Keratinocyte (primary cell): Measurements from ENCODE around the gene CD300LD. TPM values are rescaled to one million over a fixed set of nuclear protein-coding genes. Genes with fewer than 3 reads are reported as not detected.

Experiments used
- DNase-seq: peaks from one replicate; pipeline ENCODE4 v3.0.0-alpha.2; 2011; ENCODE audit warnings: low read depth, missing footprints, low spot score
- FAIRE-seq: peaks from 2 replicates; lab custom pipeline; 2011; peaks lifted over from hg19 to GRCh38; lab: Jason Lieb, UNC
- H2AFZ ChIP-seq: 2 replicates; pipeline ENCODE4 v1.6.0; 2012; ENCODE audit warnings: low read length, control low read depth, inconsistent platforms; ENCODE audit not compliant: control insufficient read depth
- H3K27ac ChIP-seq: 2 replicates; pipeline ENCODE4 v1.5.1; 2011; ENCODE audit warnings: low read length; ENCODE audit not compliant: control insufficient read depth, insufficient read depth
- H3K27me3 ChIP-seq: 3 replicates; pipeline ENCODE4 v1.6.0; 2011; ENCODE audit warnings: low read length; ENCODE audit not compliant: control insufficient read depth, insufficient read depth; ENCODE audit errors: extremely low read depth
- H3K36me3 ChIP-seq, 2 experiments: 2 replicates in 1 of 2; 3 replicates in 1 of 2; pipeline ENCODE4 v1.5.1; 2011; ENCODE audit warnings: low read length in 2 of 2, mild to moderate bottlenecking in 1 of 2; ENCODE audit not compliant: control insufficient read depth in 2 of 2, insufficient read depth in 2 of 2; ENCODE audit errors: extremely low read depth in 1 of 2
- H3K4me1 ChIP-seq: 3 replicates; pipeline ENCODE4 v1.5.1; 2011; ENCODE audit warnings: low read length; ENCODE audit not compliant: control insufficient read depth, insufficient read depth; ENCODE audit errors: extremely low read depth
- H3K4me2 ChIP-seq: 3 replicates; pipeline ENCODE4 v1.6.0; 2011; ENCODE audit warnings: low read depth, low read length; ENCODE audit not compliant: control insufficient read depth, insufficient read depth; ENCODE audit errors: extremely low read depth
- H3K4me3 ChIP-seq, 3 experiments: fragments of 200-600 bp in 1 of 3; sonication (generic) in 1 of 3; 2 replicates in 2 of 3; 3 replicates in 1 of 3; pipeline ENCODE4 v1.5.1; 2011 to 2016; ENCODE audit warnings: low read length in 3 of 3, mild to moderate bottlenecking in 3 of 3, control low read depth in 2 of 3, inconsistent platforms in 1 of 3, low read depth in 1 of 3, mixed read lengths in 1 of 3, mixed run types in 1 of 3, moderate library complexity in 1 of 3; ENCODE audit not compliant: control insufficient read depth in 2 of 3, insufficient read depth in 2 of 3; ENCODE audit errors: extremely low read depth in 1 of 3
- H3K79me2 ChIP-seq: 2 replicates; pipeline ENCODE4 v1.6.0; 2012; ENCODE audit warnings: low read length; ENCODE audit not compliant: control insufficient read depth, insufficient read depth
- H3K9ac ChIP-seq: 3 replicates; pipeline ENCODE4 v1.6.0; 2011; ENCODE audit warnings: low read length; ENCODE audit not compliant: control insufficient read depth, insufficient read depth; ENCODE audit errors: extremely low read depth
- H3K9me1 ChIP-seq: 3 replicates; pipeline ENCODE4 v1.6.0; 2011; ENCODE audit warnings: low read length; ENCODE audit not compliant: control insufficient read depth, insufficient read depth; ENCODE audit errors: extremely low read depth
- H3K9me3 ChIP-seq: 2 replicates; pipeline ENCODE4 v1.5.1; 2012; ENCODE audit warnings: low read depth, low read length; ENCODE audit not compliant: control insufficient read depth
- H4K20me1 ChIP-seq: 3 replicates; pipeline ENCODE4 v1.6.0; 2011; ENCODE audit warnings: low read length; ENCODE audit not compliant: control insufficient read depth, insufficient read depth; ENCODE audit errors: extremely low read depth
- CTCF ChIP-seq, 3 experiments: IDR thresholded peaks in 1 of 3; conservative IDR thresholded peaks in 1 of 3; optimal IDR thresholded peaks in 1 of 3; 2 replicates in 2 of 3; 3 replicates in 1 of 3; pipeline versions ENCODE3 to v1.5.1; 2011; ENCODE audit warnings: low read length in 3 of 3, mild to moderate bottlenecking in 3 of 3, moderate library complexity in 2 of 3, control low read depth in 1 of 3, inconsistent platforms in 1 of 3; ENCODE audit not compliant: insufficient read depth in 2 of 3; ENCODE audit errors: extremely low read depth in 1 of 3
- EZH2 ChIP-seq: IDR thresholded peaks from one replicate; pipeline ENCODE4 v1.6.1; 2012; ENCODE audit warnings: inconsistent platforms, mild to moderate bottlenecking, low read length, moderate library complexity
- dilution Hi-C: fragments of 300-500 bp; cut with MboI; formaldehyde crosslinking; loops from one replicate; pipeline ENCODE4 v1.7.0; 2020; ENCODE audit warnings: low sequenced_read_pairs; ENCODE audit not compliant: extremely low pct_ligation_motif_present
- polyA plus RNA-seq, 5 experiments: library from polyadenylated mRNA; depleted of rRNA in 3 of 5; stranded (reverse) in 3 of 5; stranded (forward) in 1 of 5; unstranded in 1 of 5; fragments of >200 nt; gene quantifications; 1 replicate in 1 of 5; 2 replicates in 3 of 5; 3 replicates in 1 of 5; pipeline versions ENCODE4 v1.2.1 to v1.2.3, GENCODE V29; 2011 to 2012; ENCODE audit warnings: missing spikeins in 2 of 5, low read depth in 1 of 5, low replicate concordance in 1 of 5

The CD300LD gene
- polyA plus RNA-seq, 1 donor (not counting 4 experiments of a cell fraction or from before 2014, with no cell fraction given), result not detected

DNA sequence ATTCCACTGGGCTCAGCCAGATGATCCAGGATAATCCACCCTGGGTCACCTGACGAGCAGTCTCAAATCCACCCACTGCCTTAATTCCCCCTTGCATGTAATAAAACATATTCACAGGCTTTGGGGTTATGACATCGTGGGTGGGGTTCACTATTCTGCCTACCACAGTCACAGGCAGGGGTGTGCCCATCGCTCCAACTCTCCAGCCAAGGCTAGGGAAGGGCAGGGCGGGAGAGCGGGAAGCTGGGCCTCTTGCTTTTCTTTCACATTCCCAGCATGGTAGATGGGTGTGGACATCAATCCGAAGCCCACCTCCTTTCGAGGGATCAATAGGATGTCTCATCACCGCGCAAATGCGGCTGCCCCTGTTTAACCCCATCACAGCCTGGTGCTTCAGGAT, 12.7 kb upstream of the CD300LD start:
- H3K9me3 ChIP-seq, result no peaks in the 10 kb centered on the region
- no peaks in the 10 kb centered on the region for H3K27me3 ChIP-seq
- H3K9ac ChIP-seq, result no peak overlapping the region
- dilution Hi-C loops, result no loop called here
- H3K4me1 ChIP-seq, result peaks cover 16% of the 10 kb centered on the region
- H3K36me3 ChIP-seq, result no peaks in the 10 kb centered on the region
- peak overlapping the region; percentile 44 for H3K27ac ChIP-seq
- H3K4me2 ChIP-seq, result peak overlapping the region; percentile 74
- DNase-seq, result no peak
- no peak for FAIRE-seq
- H3K4me3 ChIP-seq, result peak overlapping the region in 1 of 3 experiments; percentile 4
- H3K9me1 ChIP-seq, result no peaks in the 10 kb centered on the region
- no peak overlapping the region for H2AFZ ChIP-seq
- no peaks in the 10 kb centered on the region for H4K20me1 ChIP-seq
- H3K79me2 ChIP-seq, result no peaks in the 10 kb centered on the region
- no peak for TF ChIP-seq CTCF (optimal IDR thresholded peaks at IDR 0.05 in 1 of 3, IDR thresholded peaks at IDR 0.05 in 1 of 3, conservative IDR thresholded peaks at IDR 0.05 in 1 of 3; ENCODE audit: extremely low read depth in 1 of 3, insufficient read depth in 2 of 3, low read length in 3 of 3)
- TF ChIP-seq EZH2, result no peak

- Histone ChIP-seq H3K9me3 (no peaks in the 10 kb centered on the region), H3K27ac (no peak overlapping the region), H4K20me1 (no peaks in the 10 kb centered on the region), H3K4me3 (no peak overlapping the region), H3K9me1 (no peaks in the 10 kb centered on the region), H2AFZ (no peak overlapping the region), H3K27me3 (no peaks in the 10 kb centered on the region), H3K36me3 (no peaks in the 10 kb centered on the region), H3K4me1 (peaks cover 22% of the 10 kb centered on the region), H3K4me2 (no peak overlapping the region), H3K79me2 (no peaks in the 10 kb centered on the region), H3K9ac (no peak overlapping the region)
- DNase-seq (no peak), FAIRE-seq (no peak)
- dilution Hi-C loops, result no loop called here
- TF ChIP-seq CTCF (optimal IDR thresholded peaks at IDR 0.05 in 1 of 3, IDR thresholded peaks at IDR 0.05 in 1 of 3, conservative IDR thresholded peaks at IDR 0.05 in 1 of 3; ENCODE audit: extremely low read depth in 1 of 3, insufficient read depth in 2 of 3, low read length in 3 of 3), result no peak
- TF ChIP-seq EZH2, result no peak
These were observed 12.1 kb upstream of the CD300LD start for GRCh38 chr17:74604200-74604599.
